Activated CD8-positive, alpha-beta T cell treated with anti-CD3 and anti-CD28 coated beads, Interleukin-2, amount 10 ng/mL, durations not matched to agents 7 days and 5 days (primary cell): Measurements from ENCODE around the gene TNFRSF1B. TPM values are rescaled to one million over a fixed set of nuclear protein-coding genes. Genes with fewer than 3 reads are reported as not detected.

Source experiments
- ATAC-seq: fragments of 150-1000 bp; cut with Tn5 transposase; one replicate; pipeline ENCODE4 v1.10.0; 2021; ENCODE audit warnings: moderate library complexity
- CTCF ChIA-PET: fragments of 350-600 bp; sonication (Branson Sonifier 250); formaldehyde crosslinking; loops from one replicate; lab custom pipeline; 2021; ENCODE audit warnings: antibody characterized with exemption; lab: Charles Lee
- POLR2A ChIA-PET: fragments of 350-600 bp; sonication (Branson Sonifier 250); formaldehyde crosslinking; loops from one replicate; lab custom pipeline; 2021; ENCODE audit warnings: antibody characterized with exemption; lab: Charles Lee
- DNase-seq: peaks from one replicate; pipeline ENCODE4 v3.0.0-alpha.2; 2020
- H3K27ac Mint-ChIP-seq: one replicate; pipeline ENCODE4 v1.8.0; 2021; ENCODE audit warnings: mild to moderate bottlenecking, mixed read lengths
- H3K27me3 Mint-ChIP-seq: one replicate; pipeline ENCODE4 v1.8.0; 2021; ENCODE audit warnings: low read depth, mixed read lengths
- H3K36me3 Mint-ChIP-seq: one replicate; pipeline ENCODE4 v1.8.0; 2021; ENCODE audit warnings: low read depth, mixed read lengths
- H3K4me1 Mint-ChIP-seq: one replicate; pipeline ENCODE4 v1.8.0; 2021; ENCODE audit warnings: low read depth, mixed read lengths
- H3K4me3 Mint-ChIP-seq: one replicate; pipeline ENCODE4 v1.8.0; 2021; ENCODE audit warnings: mild to moderate bottlenecking, mixed read lengths
- H3K9me3 Mint-ChIP-seq: one replicate; pipeline ENCODE4 v1.8.0; 2022; ENCODE audit warnings: mixed read lengths; ENCODE audit not compliant: insufficient read depth
- total RNA-seq, 2 experiments: library from RNA; stranded (reverse); gene quantifications; one replicate each; pipeline ENCODE4 v1.2.3, GENCODE V29; 2021

Gene TNFRSF1B
- total RNA-seq, 2 experiments from 2014 or later = 274 to 284 TPM

- Mint-ChIP-seq H3K9me3 (no peaks in the 10 kb centered on the region), H3K27ac (peak overlapping the region; percentile 100), H3K36me3 (peaks cover 74% of the 10 kb centered on the region), H3K4me3 (peak overlapping the region; percentile 75), H3K4me1 (peaks cover 97% of the 10 kb centered on the region), H3K27me3 (no peaks in the 10 kb centered on the region)
- ATAC-seq = peak; percentile 2
- CTCF ChIA-PET = interaction anchor here (0.6 to 8.0 kb wide), 21 partner anchors 9 to 106 kb away, joined by 3 to 118 read pairs (median 6); partner anchors contain the start of gene TNFRSF1B
- POLR2A ChIA-PET = interaction anchor here (0.7 to 3.8 kb wide), 11 partner anchors 9 to 269 kb away, joined by 3 to 46 read pairs (median 4); partner anchors contain the start of gene TNFRSF1B
- peak; percentile 51 for DNase-seq
Measured at GRCh38 chr1:12177156-12177998, 10.6 kb downstream of the TNFRSF1B start.

- peaks cover 97% of the 10 kb centered on the region for H3K4me1 Mint-ChIP-seq
- peak; percentile 61 for ATAC-seq
- peaks cover 77% of the 10 kb centered on the region for H3K36me3 Mint-ChIP-seq
- ChIA-PET POLR2A (interaction anchor here (1.0 to 3.8 kb wide), 11 partner anchors 10 to 270 kb away, joined by 3 to 46 read pairs (median 6); partner anchors contain the start of gene TNFRSF1B), CTCF (interaction anchor here (0.6 to 8.0 kb wide), 21 partner anchors 9 to 105 kb away, joined by 3 to 118 read pairs (median 6); partner anchors contain the start of gene TNFRSF1B)
- DNase-seq = peak; percentile 86
- H3K27me3 Mint-ChIP-seq = no peaks in the 10 kb centered on the region
- peak overlapping the region; percentile 100 for H3K27ac Mint-ChIP-seq
- H3K4me3 Mint-ChIP-seq = peak overlapping the region; percentile 75
- H3K9me3 Mint-ChIP-seq = no peaks in the 10 kb centered on the region
Measured at GRCh38 chr1:12177999-12178441, 11.2 kb downstream of the TNFRSF1B start.

- no peaks in the 10 kb centered on the region for H3K9me3 Mint-ChIP-seq
- CTCF ChIA-PET = interaction anchor here (0.7 to 8.0 kb wide), 19 partner anchors 10 to 105 kb away, joined by 3 to 118 read pairs (median 6); partner anchors contain the start of gene TNFRSF1B
- peaks cover 95% of the 10 kb centered on the region for H3K4me1 Mint-ChIP-seq
- DNase-seq = no peak
- peak overlapping the region; percentile 100 for H3K27ac Mint-ChIP-seq
- peak; percentile 3 for ATAC-seq
- peak overlapping the region; percentile 75 for H3K4me3 Mint-ChIP-seq
- POLR2A ChIA-PET = interaction anchor here (0.6 to 3.8 kb wide), 12 partner anchors 10 to 433 kb away, joined by 3 to 46 read pairs (median 6); partner anchors contain the start of gene TNFRSF1B
- H3K27me3 Mint-ChIP-seq = no peaks in the 10 kb centered on the region
- H3K36me3 Mint-ChIP-seq = peaks cover 77% of the 10 kb centered on the region
Measured at GRCh38 chr1:12178511-12178910, 11.7 kb downstream of the TNFRSF1B start.

DNA sequence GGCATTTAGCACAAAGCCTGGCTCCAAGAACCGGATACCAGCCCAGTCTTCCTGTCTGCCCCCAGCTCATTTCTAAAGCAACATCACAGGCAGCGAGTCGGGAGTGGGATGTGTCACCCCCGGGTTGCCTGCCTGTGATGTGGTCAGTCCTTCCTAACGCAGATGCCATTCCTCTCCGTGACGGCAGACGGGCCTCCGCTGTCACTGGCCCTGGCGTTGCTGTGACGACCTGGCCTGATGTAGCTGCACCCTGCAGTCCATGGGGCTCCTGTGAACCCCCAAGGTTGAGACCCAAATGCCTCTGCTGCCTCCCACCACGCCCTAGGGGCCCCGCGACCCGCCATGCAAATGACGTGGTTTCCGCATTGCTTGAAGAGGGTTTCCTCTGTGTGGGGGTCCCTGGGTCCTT lies 12.3 kb downstream of the TNFRSF1B start:
- peak overlapping the region; percentile 100 for H3K27ac Mint-ChIP-seq
- ChIA-PET POLR2A (interaction anchor here (0.6 to 3.8 kb wide), 11 partner anchors 10 to 432 kb away, joined by 3 to 46 read pairs (median 6); partner anchors contain the start of gene TNFRSF1B), CTCF (interaction anchor here (0.7 to 8.0 kb wide), 14 partner anchors 9 to 100 kb away, joined by 3 to 118 read pairs (median 8); no protein-coding TSS in a partner anchor)
- ATAC-seq = peak; percentile 72
- peaks cover 77% of the 10 kb centered on the region for H3K36me3 Mint-ChIP-seq
- peak; percentile 89 for DNase-seq
- no peaks in the 10 kb centered on the region for H3K9me3 Mint-ChIP-seq
- H3K4me1 Mint-ChIP-seq = peaks cover 94% of the 10 kb centered on the region
- peak overlapping the region; percentile 75 for H3K4me3 Mint-ChIP-seq
- no peaks in the 10 kb centered on the region for H3K27me3 Mint-ChIP-seq

- H3K9me3 Mint-ChIP-seq = no peaks in the 10 kb centered on the region
- peaks cover 90% of the 10 kb centered on the region for H3K4me1 Mint-ChIP-seq
- H3K27ac Mint-ChIP-seq = peak overlapping the region; percentile 100
- POLR2A ChIA-PET = interaction anchor here (0.6 to 3.8 kb wide), 9 partner anchors 11 to 272 kb away, joined by 3 to 46 read pairs (median 4); partner anchors contain the start of gene TNFRSF1B
- DNase-seq = no peak
- CTCF ChIA-PET = interaction anchor here (1.1 to 8.0 kb wide), 5 partner anchors 9 to 54 kb away, joined by 3 to 118 read pairs (median 19); no protein-coding TSS in a partner anchor
- ATAC-seq = no peak
- no peaks in the 10 kb centered on the region for H3K27me3 Mint-ChIP-seq
- H3K4me3 Mint-ChIP-seq = no peak overlapping the region
- peaks cover 78% of the 10 kb centered on the region for H3K36me3 Mint-ChIP-seq
Measured at GRCh38 chr1:12179676-12180075, 12.9 kb downstream of the TNFRSF1B start.

DNA sequence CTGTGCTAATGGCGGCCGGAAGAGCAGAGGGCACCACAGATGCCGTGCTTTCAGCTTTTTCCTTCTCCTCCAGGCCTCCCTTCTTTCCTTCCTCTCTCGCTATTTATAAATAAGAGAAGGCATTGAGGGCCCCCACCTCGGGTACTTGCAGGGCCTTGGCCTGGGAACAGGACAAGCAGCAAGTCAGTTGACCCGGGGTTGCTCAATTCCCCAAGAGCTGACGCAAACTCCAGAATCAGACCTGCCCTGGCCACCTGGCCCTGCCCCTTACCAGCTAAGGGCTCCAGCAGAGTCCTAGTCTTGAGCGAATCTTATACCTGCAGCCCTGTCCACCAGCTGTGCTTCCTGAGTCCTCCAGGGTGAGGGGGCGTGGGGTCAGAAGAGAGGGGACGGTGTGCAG lies 13.5 kb downstream of the TNFRSF1B start:
- no peak for ATAC-seq
- DNase-seq = no peak
- ChIA-PET CTCF (interaction anchor here (1.1 to 8.0 kb wide), 2 partner anchors 10 to 55 kb away, joined by 3 to 118 read pairs; no protein-coding TSS in a partner anchor), POLR2A (interaction anchor here (0.9 to 1.4 kb wide), 4 partner anchors 12 to 272 kb away, joined by 3 to 4 read pairs (median 4); partner anchors contain the start of gene TNFRSF1B)
- Mint-ChIP-seq H3K36me3 (peaks cover 73% of the 10 kb centered on the region), H3K4me1 (peaks cover 90% of the 10 kb centered on the region), H3K4me3 (no peak overlapping the region), H3K27me3 (no peaks in the 10 kb centered on the region), H3K27ac (no peak overlapping the region), H3K9me3 (no peaks in the 10 kb centered on the region)

DNA sequence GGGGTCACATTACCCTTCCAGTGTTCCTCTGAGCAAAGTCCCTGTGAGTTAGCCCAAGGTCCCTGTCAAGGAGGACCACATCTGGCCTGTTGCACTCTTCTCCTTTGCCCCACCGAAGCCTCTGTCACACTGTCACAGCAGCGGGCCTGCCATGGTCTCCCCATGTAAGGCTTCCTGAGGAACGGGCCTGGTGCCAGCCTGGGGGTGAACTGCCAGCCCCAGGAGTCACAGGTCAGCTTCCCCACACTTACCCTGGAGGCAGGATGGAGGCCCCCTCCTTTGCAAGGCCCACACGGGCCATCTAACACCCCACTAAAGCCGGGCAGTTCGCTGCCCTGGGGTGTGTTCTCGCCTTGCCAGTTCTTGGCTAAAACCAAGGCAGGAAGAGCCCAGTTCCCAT lies 14.1 kb downstream of the TNFRSF1B start:
- DNase-seq (no peak), ATAC-seq (no peak)
- peak overlapping the region; percentile 52 for H3K27ac Mint-ChIP-seq
- peaks cover 84% of the 10 kb centered on the region for H3K4me1 Mint-ChIP-seq
- H3K4me3 Mint-ChIP-seq = no peak overlapping the region
- CTCF ChIA-PET = interaction anchor here (1.1 kb wide), 1 partner anchor 10 kb away, joined by 3 read pairs; no protein-coding TSS in a partner anchor
- H3K27me3 Mint-ChIP-seq = no peaks in the 10 kb centered on the region
- POLR2A ChIA-PET = interaction anchor here (1.1 to 1.4 kb wide), 3 partner anchors 14 to 273 kb away, joined by 3 to 4 read pairs (median 4); partner anchors contain the start of gene TNFRSF1B
- H3K9me3 Mint-ChIP-seq = no peaks in the 10 kb centered on the region
- peaks cover 69% of the 10 kb centered on the region for H3K36me3 Mint-ChIP-seq

- Mint-ChIP-seq H3K4me1 (peaks cover 81% of the 10 kb centered on the region), H3K27me3 (no peaks in the 10 kb centered on the region), H3K9me3 (no peaks in the 10 kb centered on the region), H3K4me3 (no peak overlapping the region), H3K36me3 (peaks cover 67% of the 10 kb centered on the region), H3K27ac (peak overlapping the region; percentile 52)
- DNase-seq (no peak), ATAC-seq (no peak)
- ChIA-PET CTCF (interaction anchor here (1.3 to 6.4 kb wide), 2 partner anchors 55 to 58 kb away, joined by 7 to 54 read pairs; no protein-coding TSS in a partner anchor), POLR2A (no interaction called here)
Measured at GRCh38 chr1:12181568-12181967, 14.8 kb downstream of the TNFRSF1B start.

DNA sequence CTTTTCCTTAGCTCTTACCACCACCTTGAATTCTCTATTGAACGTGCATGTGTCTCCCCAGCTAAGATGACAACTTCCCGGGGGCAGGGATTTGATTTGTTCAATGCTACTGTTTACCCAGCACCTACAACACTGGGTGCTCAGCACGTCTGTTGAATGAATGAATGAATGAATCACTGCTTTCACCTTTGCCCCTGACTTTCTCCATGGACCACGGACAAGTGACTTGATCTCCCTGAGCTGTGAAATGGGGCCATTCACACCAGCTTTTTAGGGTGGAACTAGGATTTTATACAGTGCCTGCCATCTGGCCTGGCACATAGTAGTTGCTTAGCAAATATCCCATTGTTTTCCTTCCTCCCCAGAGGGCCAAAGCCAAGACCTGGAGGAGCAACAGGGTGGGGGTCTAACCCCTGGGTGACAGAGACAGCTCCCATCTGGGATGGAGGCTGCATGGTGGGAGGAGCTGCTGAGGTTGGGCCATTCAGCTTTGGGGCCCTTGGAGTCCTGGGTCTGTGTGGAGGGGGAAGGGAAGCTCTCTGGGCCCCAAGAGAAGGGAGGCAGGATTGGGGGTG lies 15.7 kb downstream of the TNFRSF1B start:
- H3K4me1 Mint-ChIP-seq = peaks cover 79% of the 10 kb centered on the region
- ChIA-PET POLR2A (interaction anchor here (0.6 to 1.7 kb wide), 3 partner anchors 19 to 31 kb away, joined by 3 to 6 read pairs (median 3); no protein-coding TSS in a partner anchor), CTCF (interaction anchor here (1.0 to 6.4 kb wide), 4 partner anchors 20 to 90 kb away, joined by 3 to 54 read pairs (median 5); no protein-coding TSS in a partner anchor)
- peaks cover 64% of the 10 kb centered on the region for H3K36me3 Mint-ChIP-seq
- H3K27me3 Mint-ChIP-seq = no peaks in the 10 kb centered on the region
- H3K4me3 Mint-ChIP-seq = no peak overlapping the region
- DNase-seq (no peak), ATAC-seq (no peak)
- H3K27ac Mint-ChIP-seq = peak overlapping the region; percentile 23
- H3K9me3 Mint-ChIP-seq = no peaks in the 10 kb centered on the region

DNA sequence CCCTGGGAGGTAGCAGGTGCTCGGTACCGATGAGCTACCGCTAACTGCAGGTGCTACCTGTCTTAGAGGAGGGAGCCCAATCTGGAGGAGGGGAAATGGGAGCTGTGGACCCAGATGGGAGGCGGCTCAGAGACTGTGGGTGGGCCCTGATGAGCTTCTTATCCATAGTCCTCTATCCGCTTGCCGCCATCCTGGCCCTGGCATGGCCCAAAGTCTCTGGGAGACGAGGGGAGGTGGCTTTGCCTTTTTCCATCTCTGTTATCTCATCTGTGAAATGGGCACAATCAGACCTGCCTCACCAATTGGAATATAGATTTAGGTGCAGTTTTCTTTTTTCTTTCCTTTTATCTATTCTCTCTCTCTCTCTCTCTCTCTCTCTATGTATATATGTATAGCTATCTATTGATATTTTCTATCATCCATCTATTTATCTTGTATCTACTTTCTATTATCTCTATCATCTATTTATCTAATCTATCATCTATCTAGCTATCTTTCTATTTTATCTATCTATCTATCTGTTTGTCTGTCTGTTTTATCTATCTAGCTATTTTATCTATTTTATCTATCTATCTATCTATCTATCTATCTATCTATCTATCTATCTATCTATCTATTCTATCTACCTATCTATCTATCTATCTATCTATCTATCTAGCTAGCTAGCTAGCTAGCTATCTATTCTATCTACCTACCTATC lies 16.5 kb downstream of the TNFRSF1B start:
- Mint-ChIP-seq H3K36me3 (peaks cover 65% of the 10 kb centered on the region), H3K27me3 (no peaks in the 10 kb centered on the region), H3K4me1 (peaks cover 79% of the 10 kb centered on the region), H3K4me3 (no peak overlapping the region), H3K9me3 (no peaks in the 10 kb centered on the region), H3K27ac (peak overlapping the region; percentile 23)
- no peak for ATAC-seq
- ChIA-PET CTCF (interaction anchor here (1.0 to 6.4 kb wide), 4 partner anchors 19 to 89 kb away, joined by 3 to 54 read pairs (median 3); no protein-coding TSS in a partner anchor), POLR2A (interaction anchor here (0.6 to 1.7 kb wide), 3 partner anchors 18 to 32 kb away, joined by 3 to 6 read pairs (median 3); no protein-coding TSS in a partner anchor)
- DNase-seq = no peak
